GM23338 (cell line): ENCODE results near the gene FAM168A. TPM values are rescaled to one million over a fixed set of nuclear protein-coding genes. Genes with fewer than 3 reads are reported as not detected.

Source experiments
- ATAC-seq: fragments of 200-7000 bp; cut with Tn5 transposase; 3 replicates; pipeline ENCODE4 v1.9.1; 2020
- DNase-seq: peaks from one replicate; pipeline ENCODE4 v3.0.0-alpha.2; 2015; ENCODE audit warnings: low spot score
- H2AFZ ChIP-seq: fragments of 200-600 bp; sonication (generic); 2 replicates; pipeline ENCODE4 v1.8.0; 2016; ENCODE audit warnings: antibody characterized with exemption, mild to moderate bottlenecking, moderate library complexity
- H3F3A ChIP-seq: fragments of 200-600 bp; sonication (generic); replicated peaks from 2 replicates; pipeline ENCODE4 v1.8.0; 2017; ENCODE audit warnings: antibody characterized with exemption, mixed run types, low read depth
- H3K27ac ChIP-seq: fragments of 200-600 bp; sonication (generic); 2 replicates; pipeline ENCODE4 v1.6.1; 2016; ENCODE audit warnings: low read depth
- H3K27me3 ChIP-seq: fragments of 200-600 bp; sonication (generic); 2 replicates; pipeline ENCODE4 v1.8.0; 2016; ENCODE audit warnings: mild to moderate bottlenecking, mixed run types, moderate library complexity; ENCODE audit not compliant: insufficient read depth
- H3K36me3 ChIP-seq: fragments of 200-600 bp; sonication (generic); 2 replicates; pipeline ENCODE4 v1.8.0; 2016; ENCODE audit warnings: mild to moderate bottlenecking; ENCODE audit not compliant: insufficient read depth
- H3K4me1 ChIP-seq: fragments of 200-600 bp; sonication (generic); 2 replicates; pipeline ENCODE4 v1.8.0; 2016; ENCODE audit warnings: mild to moderate bottlenecking, moderate library complexity; ENCODE audit not compliant: insufficient read depth
- H3K4me2 ChIP-seq: fragments of 200-600 bp; sonication (generic); 2 replicates; pipeline ENCODE4 v1.7.1; 2017; ENCODE audit warnings: mixed run types
- H3K4me3 ChIP-seq: fragments of 200-600 bp; sonication (generic); 2 replicates; pipeline ENCODE4 v1.6.1; 2016; ENCODE audit warnings: mixed run types
- H3K79me2 ChIP-seq: fragments of 200-600 bp; sonication (generic); replicated peaks from 2 replicates; pipeline ENCODE4 v1.8.0; 2017; ENCODE audit warnings: mild to moderate bottlenecking; ENCODE audit not compliant: insufficient read depth
- H3K9me2 ChIP-seq: fragments of 200-600 bp; sonication (generic); 2 replicates; pipeline ENCODE4 v1.8.0; 2017; ENCODE audit not compliant: insufficient read depth
- H4K20me1 ChIP-seq: fragments of 200-600 bp; sonication (generic); replicated peaks from 2 replicates; pipeline ENCODE4 v1.8.0; 2017; ENCODE audit warnings: mild to moderate bottlenecking; ENCODE audit not compliant: insufficient read depth
- H3K27ac Mint-ChIP-seq: 2 replicates; pipeline ENCODE4 v1.8.0; 2020; ENCODE audit warnings: inconsistent platforms, mild to moderate bottlenecking, moderate library complexity, mixed read lengths
- H3K27me3 Mint-ChIP-seq: 3 replicates; pipeline ENCODE4 v1.8.0; 2022; ENCODE audit warnings: low read depth, mild to moderate bottlenecking, moderate library complexity, mixed read lengths, inconsistent platforms; ENCODE audit not compliant: insufficient read depth, poor library complexity
- H3K36me3 Mint-ChIP-seq: 3 replicates; pipeline ENCODE4 v1.8.0; 2021; ENCODE audit warnings: low read depth, mild to moderate bottlenecking, inconsistent platforms, moderate library complexity, mixed read lengths
- H3K4me1 Mint-ChIP-seq: 3 replicates; pipeline ENCODE4 v1.8.0; 2020; ENCODE audit warnings: mild to moderate bottlenecking, inconsistent platforms, mixed read lengths
- H3K4me3 Mint-ChIP-seq: 3 replicates; pipeline ENCODE4 v1.8.0; 2021; ENCODE audit warnings: moderate library complexity, mild to moderate bottlenecking, inconsistent platforms, mixed read lengths
- H3K9me3 Mint-ChIP-seq: 3 replicates; pipeline ENCODE4 v1.8.0; 2020; ENCODE audit warnings: moderate library complexity, mild to moderate bottlenecking, inconsistent platforms, mixed read lengths
- EZH2phosphoT487 ChIP-seq: fragments of 200-600 bp; sonication (generic); IDR thresholded peaks from one replicate; pipeline ENCODE4 v1.8.1; 2018; ENCODE audit warnings: antibody characterized with exemption; ENCODE audit not compliant: unreplicated experiment
- JUNB ChIP-seq: IDR thresholded peaks from one replicate; pipeline ENCODE4 v1.6.1; 2016; ENCODE audit warnings: antibody characterized with exemption; ENCODE audit not compliant: unreplicated experiment
- POLR2AphosphoS5 ChIP-seq: IDR thresholded peaks from 2 replicates; pipeline ENCODE4 v1.6.1; 2016; ENCODE audit warnings: antibody characterized with exemption, low read depth
- ZNF114 ChIP-seq: fragments of 250-450 bp; sonication (Bioruptor Pico); IDR thresholded peaks from 2 replicates; pipeline ENCODE4 v1.5.0; 2020; ENCODE audit warnings: mild to moderate bottlenecking, moderate library complexity
- ZNF331 ChIP-seq: fragments of 250-450 bp; sonication (Bioruptor Pico); IDR thresholded peaks from 2 replicates; pipeline ENCODE4 v1.5.0; 2020; ENCODE audit warnings: low read depth, mild to moderate bottlenecking, moderate library complexity
- polyA plus RNA-seq: library from polyadenylated mRNA; unstranded; fragments of >200 nt; fragmentation: Nextera tagmentation; extraction: Ambion mirVana; gene quantifications from 2 replicates; pipeline ENCODE4 v1.2.1, GENCODE V29; 2016
- total RNA-seq: library from RNA; depleted of rRNA; stranded (reverse); fragments of >200 nt; shearing (Covaris generic); gene quantifications from 2 replicates; pipeline ENCODE4 v1.2.3, GENCODE V29; 2014
- TF ChIP-seq, protein P1 (sequence below): fragments of 250-450 bp; sonication (Bioruptor Pico); IDR thresholded peaks from 2 replicates; pipeline ENCODE4 v1.5.0; 2020; ENCODE audit warnings: mild to moderate bottlenecking, moderate library complexity
- TF ChIP-seq, protein P2 (sequence below), 2 experiments: fragments of 200-600 bp in 1 of 2; sonication (generic) in 1 of 2; conservative IDR thresholded peaks; 2 replicates each; pipeline versions ENCODE4 v1.5.1 to v1.6.1; 2016 to 2017; ENCODE audit warnings: antibody characterized with exemption in 2 of 2, low read depth in 2 of 2, mild to moderate bottlenecking in 2 of 2, moderate library complexity in 1 of 2

The FAM168A gene
- total and polyA plus RNA-seq, 2 experiments from 2014 or later, result 8.0 to 20.3 TPM

DNA sequence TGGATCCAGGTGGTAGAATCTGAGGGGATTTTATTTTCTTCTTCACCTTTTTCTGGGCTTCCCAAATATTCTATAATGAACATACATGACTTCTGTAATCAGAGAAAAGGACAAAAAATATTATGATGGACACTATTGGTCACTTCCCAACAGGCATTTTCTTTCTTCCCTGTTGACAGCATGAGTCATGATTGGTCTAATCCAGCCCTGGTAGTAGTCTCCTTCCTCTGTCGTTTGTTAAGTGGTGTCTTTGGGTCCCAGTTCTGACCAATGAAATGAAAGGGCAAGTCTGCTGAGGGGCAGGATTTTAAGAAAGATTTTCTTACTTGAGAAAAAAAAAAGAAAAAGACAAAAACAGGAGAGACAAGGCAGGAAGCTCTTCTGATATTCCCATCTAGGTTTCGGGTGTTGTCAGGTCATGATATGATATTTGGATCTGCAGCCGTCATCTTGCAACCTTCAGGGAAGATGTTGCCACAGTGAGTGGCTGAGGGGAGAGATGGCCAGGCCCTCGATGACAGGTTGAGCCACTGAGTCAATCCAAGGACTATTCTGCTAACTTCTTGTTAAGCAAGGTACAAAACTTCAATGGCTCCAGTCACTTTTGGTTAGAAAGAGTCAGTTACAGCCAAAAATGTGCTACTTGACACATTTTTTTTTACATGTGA is 25.1 kb upstream of the FAM168A start:
- TF ChIP-seq, protein P1, sequence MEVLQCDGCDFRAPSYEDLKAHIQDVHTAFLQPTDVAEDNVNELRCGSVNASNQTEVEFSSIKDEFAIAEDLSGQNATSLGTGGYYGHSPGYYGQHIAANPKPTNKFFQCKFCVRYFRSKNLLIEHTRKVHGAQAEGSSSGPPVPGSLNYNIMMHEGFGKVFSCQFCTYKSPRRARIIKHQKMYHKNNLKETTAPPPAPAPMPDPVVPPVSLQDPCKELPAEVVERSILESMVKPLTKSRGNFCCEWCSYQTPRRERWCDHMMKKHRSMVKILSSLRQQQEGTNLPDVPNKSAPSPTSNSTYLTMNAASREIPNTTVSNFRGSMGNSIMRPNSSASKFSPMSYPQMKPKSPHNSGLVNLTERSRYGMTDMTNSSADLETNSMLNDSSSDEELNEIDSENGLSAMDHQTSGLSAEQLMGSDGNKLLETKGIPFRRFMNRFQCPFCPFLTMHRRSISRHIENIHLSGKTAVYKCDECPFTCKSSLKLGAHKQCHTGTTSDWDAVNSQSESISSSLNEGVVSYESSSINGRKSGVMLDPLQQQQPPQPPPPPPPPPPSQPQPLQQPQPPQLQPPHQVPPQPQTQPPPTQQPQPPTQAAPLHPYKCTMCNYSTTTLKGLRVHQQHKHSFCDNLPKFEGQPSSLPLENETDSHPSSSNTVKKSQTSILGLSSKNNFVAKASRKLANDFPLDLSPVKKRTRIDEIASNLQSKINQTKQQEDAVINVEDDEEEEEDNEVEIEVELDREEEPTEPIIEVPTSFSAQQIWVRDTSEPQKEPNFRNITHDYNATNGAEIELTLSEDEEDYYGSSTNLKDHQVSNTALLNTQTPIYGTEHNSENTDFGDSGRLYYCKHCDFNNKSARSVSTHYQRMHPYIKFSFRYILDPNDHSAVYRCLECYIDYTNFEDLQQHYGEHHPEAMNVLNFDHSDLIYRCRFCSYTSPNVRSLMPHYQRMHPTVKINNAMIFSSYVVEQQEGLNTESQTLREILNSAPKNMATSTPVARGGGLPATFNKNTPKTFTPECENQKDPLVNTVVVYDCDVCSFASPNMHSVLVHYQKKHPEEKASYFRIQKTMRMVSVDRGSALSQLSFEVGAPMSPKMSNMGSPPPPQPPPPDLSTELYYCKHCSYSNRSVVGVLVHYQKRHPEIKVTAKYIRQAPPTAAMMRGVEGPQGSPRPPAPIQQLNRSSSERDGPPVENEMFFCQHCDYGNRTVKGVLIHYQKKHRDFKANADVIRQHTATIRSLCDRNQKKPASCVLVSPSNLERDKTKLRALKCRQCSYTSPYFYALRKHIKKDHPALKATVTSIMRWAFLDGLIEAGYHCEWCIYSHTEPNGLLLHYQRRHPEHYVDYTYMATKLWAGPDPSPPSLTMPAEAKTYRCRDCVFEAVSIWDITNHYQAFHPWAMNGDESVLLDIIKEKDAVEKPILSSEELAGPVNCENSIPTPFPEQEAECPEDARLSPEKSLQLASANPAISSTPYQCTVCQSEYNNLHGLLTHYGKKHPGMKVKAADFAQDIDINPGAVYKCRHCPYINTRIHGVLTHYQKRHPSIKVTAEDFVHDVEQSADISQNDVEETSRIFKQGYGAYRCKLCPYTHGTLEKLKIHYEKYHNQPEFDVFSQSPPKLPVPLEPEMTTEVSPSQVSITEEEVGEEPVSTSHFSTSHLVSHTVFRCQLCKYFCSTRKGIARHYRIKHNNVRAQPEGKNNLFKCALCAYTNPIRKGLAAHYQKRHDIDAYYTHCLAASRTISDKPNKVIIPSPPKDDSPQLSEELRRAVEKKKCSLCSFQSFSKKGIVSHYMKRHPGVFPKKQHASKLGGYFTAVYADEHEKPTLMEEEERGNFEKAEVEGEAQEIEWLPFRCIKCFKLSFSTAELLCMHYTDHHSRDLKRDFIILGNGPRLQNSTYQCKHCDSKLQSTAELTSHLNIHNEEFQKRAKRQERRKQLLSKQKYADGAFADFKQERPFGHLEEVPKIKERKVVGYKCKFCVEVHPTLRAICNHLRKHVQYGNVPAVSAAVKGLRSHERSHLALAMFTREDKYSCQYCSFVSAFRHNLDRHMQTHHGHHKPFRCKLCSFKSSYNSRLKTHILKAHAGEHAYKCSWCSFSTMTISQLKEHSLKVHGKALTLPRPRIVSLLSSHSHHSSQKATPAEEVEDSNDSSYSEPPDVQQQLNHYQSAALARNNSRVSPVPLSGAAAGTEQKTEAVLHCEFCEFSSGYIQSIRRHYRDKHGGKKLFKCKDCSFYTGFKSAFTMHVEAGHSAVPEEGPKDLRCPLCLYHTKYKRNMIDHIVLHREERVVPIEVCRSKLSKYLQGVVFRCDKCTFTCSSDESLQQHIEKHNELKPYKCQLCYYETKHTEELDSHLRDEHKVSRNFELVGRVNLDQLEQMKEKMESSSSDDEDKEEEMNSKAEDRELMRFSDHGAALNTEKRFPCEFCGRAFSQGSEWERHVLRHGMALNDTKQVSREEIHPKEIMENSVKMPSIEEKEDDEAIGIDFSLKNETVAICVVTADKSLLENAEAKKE (CRISPR knock-in tag), result no peak
- no peak for TF ChIP-seq JUNB
- TF ChIP-seq ZNF114 (CRISPR knock-in tag), result no peak
- no peak for TF ChIP-seq EZH2phosphoT487
- no peak for TF ChIP-seq POLR2AphosphoS5
- no peak for TF ChIP-seq ZNF331 (CRISPR knock-in tag)
- TF ChIP-seq, protein P2, sequence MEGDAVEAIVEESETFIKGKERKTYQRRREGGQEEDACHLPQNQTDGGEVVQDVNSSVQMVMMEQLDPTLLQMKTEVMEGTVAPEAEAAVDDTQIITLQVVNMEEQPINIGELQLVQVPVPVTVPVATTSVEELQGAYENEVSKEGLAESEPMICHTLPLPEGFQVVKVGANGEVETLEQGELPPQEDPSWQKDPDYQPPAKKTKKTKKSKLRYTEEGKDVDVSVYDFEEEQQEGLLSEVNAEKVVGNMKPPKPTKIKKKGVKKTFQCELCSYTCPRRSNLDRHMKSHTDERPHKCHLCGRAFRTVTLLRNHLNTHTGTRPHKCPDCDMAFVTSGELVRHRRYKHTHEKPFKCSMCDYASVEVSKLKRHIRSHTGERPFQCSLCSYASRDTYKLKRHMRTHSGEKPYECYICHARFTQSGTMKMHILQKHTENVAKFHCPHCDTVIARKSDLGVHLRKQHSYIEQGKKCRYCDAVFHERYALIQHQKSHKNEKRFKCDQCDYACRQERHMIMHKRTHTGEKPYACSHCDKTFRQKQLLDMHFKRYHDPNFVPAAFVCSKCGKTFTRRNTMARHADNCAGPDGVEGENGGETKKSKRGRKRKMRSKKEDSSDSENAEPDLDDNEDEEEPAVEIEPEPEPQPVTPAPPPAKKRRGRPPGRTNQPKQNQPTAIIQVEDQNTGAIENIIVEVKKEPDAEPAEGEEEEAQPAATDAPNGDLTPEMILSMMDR (conservative IDR thresholded peaks at IDR 0.05; ENCODE audit: low read depth in 2 of 2), result no peak
- ATAC-seq (no peak), DNase-seq (no peak)
- H3K4me3 ChIP-seq, result no peak overlapping the region
- peaks cover 2% of the 10 kb centered on the region; the same call in 1 of the 2 replicates for H3K4me1 ChIP-seq
- H2AFZ ChIP-seq, result no peak overlapping the region
- H3K36me3 Mint-ChIP-seq, result no peaks in the 10 kb centered on the region
- no peaks in the 10 kb centered on the region for H3K36me3 ChIP-seq
- H3K4me3 Mint-ChIP-seq, result no peak overlapping the region
- H4K20me1 ChIP-seq, result 0 out of 2 replicates have a peak, but pooled peaks cover 1% of the 10 kb centered on the region
- peaks cover 52% of the 10 kb centered on the region for H3K27me3 ChIP-seq
- no peak overlapping the region for H3K4me2 ChIP-seq
- no peaks in the 10 kb centered on the region for H3K9me2 ChIP-seq
- H3K9me3 Mint-ChIP-seq, result no peaks in the 10 kb centered on the region; the same call in 2 of the 3 replicates
- peaks cover 5% of the 10 kb centered on the region for H3K4me1 Mint-ChIP-seq
- no peaks in the 10 kb centered on the region for H3K79me2 ChIP-seq
- no peak overlapping the region for H3K27ac ChIP-seq
- no peak overlapping the region; the same call in 1 of the 2 replicates for H3K27ac Mint-ChIP-seq
- H3K27me3 Mint-ChIP-seq, result peaks cover 26% of the 10 kb centered on the region
- H3F3A ChIP-seq, result peaks cover 3% of the 10 kb centered on the region; the same call in 1 of the 2 replicates
